ENCODE data around the gene RSAD2.
"Not testable (repeated sequence)": the region's sequence is repeated elsewhere in the genome, so short reads cannot be mapped to it uniquely, and the experiment has no call there.

The RSAD2 gene, protein sequence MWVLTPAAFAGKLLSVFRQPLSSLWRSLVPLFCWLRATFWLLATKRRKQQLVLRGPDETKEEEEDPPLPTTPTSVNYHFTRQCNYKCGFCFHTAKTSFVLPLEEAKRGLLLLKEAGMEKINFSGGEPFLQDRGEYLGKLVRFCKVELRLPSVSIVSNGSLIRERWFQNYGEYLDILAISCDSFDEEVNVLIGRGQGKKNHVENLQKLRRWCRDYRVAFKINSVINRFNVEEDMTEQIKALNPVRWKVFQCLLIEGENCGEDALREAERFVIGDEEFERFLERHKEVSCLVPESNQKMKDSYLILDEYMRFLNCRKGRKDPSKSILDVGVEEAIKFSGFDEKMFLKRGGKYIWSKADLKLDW

DNA sequence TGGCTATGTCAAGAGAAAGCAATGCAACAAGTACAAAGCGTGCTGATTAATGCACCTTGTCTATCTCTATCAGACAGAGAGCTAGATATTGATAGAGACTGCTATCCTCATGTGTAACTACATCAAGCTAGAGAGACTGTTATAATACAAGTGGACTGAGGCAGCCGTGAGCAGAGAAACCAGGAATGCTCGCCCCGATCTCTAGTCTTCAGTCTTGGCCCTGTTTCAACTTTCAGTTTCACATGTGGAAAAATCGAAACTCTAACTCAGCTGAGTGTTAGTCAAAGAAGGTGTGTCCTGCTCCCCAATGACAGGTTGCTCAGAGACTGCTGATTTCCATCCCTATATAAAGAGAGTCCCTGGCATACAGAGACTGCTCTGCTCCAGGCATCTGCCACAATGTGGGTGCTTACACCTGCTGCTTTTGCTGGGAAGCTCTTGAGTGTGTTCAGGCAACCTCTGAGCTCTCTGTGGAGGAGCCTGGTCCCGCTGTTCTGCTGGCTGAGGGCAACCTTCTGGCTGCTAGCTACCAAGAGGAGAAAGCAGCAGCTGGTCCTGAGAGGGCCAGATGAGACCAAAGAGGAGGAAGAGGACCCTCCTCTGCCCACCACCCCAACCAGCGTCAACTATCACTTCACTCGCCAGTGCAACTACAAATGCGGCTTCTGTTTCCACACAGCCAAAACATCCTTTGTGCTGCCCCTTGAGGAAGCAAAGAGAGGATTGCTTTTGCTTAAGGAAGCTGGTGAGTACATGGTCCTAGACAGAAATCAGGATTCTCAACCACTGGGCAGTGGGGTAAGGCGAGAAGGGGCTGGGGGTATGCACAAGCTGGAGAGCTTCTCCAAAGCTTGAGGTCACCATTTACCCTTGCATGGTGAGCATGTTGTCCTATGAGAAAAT is at the start of gene RSAD2:
TSS of gene RSAD2 (plus strand) at position 376 of the 903 bp plus-strand sequence. CDS start at position 400, 24 bp downstream.
- DNase-seq = no peak

DNA sequence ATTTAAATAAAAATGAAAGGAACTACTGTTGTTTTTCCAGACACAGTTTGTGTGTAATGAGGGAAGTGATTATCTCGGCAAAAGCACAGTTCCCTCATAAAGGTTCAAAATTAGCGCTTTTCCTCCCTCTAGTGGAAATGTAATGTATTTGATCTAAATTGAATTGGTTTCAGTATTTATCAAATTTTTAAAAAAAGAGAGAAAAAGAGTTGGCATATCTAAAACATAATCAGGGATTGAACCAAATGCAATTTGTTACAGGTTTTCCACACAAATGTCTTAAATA is 49.3 kb upstream of the RSAD2 start:
- no peak for DNase-seq

DNA sequence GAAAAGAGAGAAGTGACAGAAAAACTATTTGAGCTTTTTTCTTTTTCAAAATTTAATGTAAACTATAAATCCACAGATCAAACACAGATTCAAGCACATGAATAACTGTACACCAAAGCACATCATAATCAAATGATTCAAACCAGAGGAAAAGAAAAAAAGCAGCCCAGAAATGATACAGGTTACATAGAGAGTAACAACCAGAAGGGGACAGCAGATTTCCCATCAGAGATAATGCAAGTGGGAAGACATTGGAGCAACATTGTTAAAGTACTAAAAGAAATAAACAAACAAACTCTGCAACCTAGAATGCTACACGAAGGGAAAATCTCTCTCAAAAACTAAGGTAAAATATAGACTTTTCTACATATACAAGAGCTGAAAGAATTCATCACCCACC is 46.3 kb upstream of the RSAD2 start:
- no peak for DNase-seq

DNA sequence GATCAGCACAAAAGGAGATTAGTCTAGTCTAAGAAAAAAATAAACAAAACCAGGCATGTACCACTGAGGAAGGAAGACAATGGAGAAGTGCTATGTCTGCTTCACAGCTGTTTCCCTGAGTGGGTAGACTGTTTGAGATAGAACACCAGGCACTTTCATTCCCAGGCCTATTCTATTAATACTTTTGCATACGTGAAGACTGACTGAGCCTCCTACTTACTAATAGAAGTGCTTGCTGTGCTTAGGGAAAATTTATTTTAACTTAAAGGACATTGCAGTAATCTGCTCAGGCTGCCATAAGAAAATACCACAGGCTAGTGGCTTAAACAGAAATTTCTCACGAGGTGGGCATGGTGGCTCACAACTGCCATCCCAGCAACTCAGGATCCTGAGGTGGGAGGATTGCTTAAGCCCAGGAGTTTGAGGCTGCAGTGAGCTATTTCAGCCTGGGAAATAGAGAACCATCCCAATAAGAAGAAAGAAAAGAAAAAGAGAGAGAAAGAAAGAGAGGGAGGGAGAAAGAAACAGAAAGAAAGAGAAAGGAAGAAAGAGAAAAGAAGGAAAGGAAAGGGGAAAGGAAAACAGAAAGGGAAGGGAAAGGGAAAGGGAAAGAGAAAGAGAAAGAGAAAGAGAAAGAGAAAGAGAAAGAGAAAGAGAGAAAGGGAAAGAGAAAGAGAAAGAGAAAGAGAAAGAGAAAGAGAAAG is 44.8 kb upstream of the RSAD2 start:
- no peak for DNase-seq

DNA sequence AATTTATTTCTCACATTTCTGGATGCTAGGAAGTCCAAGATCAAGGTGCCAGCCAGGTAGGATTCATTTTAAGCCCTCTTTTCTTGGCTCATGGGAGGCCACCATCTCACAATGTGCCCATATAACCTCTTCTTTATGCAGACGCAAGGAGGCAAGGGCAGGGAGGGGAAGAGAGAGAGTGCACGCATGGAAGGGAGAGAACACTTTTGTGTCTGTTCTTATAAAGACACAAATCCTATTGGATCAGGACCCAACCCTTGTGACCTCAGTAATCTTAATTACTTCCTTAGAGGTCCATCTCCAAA is 44.3 kb upstream of the RSAD2 start:
- no peak for DNase-seq

DNA sequence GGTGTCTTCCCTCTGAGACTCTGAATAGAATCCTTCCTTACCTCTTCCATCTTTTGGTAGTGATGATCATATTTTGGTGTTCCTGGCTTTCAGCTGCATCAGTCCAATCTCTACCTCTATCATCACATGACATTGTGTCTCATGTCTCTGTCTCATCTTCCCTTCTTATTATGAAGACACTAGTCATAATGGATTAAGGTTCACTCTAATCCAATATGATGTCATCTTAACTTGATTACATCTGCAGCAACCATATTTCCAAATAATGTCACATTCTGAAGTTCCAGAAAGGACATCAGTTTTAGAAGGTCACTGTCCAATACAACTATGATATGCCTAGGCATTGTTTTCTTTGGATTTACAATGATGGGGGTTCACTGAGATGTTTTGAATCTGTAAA is 43.4 kb upstream of the RSAD2 start:
- no peak for DNase-seq

DNA sequence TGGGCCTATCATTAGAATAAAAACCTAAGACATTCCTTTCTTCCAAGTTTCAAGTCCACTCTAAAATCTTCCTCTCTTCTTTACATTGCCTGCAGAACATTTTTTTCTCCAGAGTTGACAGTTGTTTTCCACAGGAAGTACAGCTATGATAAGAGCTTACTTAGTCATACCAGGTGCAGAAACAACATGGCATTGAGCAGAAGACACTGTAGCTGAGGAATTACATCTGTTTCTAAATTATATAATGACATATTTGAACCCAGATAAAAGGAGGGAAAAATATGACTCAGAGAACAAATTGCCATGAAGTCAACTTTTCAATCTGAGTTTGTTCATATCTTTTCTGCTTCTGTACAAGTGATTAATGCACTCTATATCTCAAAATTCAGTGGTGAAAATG is 42.1 kb upstream of the RSAD2 start:
- DNase-seq = no peak

DNA sequence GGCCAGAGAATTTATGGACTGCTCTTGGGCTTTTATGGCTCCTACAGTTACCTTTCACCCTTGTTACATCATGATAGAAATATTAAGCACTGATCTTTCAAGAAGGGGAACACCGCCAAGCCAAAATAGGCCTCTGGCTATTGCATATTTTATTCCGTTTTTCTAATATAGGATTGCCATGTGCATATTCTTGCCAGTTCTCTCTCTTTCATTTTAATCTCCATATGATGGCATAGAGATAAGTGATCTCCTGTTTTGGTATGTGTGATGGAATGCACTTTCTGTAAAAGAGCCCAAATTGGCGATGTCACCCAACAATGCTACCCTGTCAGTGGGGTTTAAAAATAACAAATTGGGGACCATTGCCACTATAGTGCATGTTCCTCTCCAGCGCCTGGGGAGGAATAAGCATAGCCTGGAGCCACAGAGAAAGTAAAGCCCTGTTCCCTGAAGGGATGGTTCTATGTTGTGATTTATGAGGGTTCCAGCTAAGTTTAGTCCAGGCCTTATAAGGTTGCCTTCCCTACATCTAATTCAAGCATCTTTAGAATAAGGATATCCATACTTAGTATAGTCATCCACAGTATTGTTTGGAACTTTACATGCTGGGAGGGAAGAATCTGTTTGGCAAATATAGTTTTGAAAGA is 38.8 kb upstream of the RSAD2 start:
- DNase-seq = no peak

DNA sequence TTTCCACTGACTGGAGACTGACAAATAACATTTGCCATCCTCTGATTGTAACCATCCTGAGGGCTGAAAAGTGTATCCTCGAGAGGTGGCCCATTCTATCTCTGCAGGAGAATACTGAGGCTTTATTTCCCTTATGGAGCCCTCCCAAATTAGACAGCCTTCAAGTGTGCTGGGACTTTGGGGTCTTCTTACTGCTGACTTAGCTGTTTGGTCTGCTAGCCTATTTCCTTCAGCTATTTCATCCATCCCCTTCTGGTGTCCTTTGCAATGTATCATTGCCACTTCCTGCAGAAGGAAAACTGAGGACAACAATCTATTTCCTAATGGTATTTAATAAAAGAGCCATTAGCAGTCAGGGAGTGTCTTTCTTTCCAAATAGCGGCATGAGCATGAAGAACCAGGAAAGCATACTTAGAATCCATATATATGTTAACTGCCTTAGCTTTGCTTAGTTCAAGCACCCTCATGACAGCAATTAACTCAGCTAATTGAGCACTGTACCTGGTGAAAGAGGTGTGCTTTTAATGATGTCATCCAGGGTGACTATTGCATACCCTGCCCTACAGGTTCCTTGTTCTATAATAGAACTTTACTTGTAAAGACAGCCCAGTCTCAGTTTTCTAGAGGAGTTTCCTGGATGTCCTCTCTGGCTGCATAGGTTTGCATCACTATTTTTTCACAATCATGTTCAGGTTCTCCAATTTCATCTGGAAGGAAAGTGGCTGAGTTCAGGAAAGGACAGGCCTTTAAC is 35.9 kb upstream of the RSAD2 start:
- DNase-seq = no peak

DNA sequence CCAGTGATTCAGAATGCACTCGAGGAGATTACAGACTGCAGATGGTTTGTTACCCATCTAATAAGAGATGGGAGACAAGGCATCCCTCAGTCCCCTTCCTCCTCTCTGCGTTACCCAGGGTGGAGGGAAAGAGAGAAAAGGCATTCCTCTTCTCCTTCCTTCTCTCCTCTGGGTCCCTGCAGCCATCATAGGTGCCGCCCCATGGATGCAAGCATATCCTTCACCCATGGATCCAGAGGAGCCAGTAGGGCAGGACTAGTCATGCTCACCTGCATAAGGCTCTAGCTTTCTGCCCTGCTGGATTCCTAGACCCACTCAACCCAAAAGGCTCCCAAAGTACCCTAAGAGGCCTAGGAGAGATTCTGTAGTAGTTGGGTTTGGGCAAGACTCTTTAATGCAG is 32.3 kb upstream of the RSAD2 start:
- DNase-seq = no peak

DNA sequence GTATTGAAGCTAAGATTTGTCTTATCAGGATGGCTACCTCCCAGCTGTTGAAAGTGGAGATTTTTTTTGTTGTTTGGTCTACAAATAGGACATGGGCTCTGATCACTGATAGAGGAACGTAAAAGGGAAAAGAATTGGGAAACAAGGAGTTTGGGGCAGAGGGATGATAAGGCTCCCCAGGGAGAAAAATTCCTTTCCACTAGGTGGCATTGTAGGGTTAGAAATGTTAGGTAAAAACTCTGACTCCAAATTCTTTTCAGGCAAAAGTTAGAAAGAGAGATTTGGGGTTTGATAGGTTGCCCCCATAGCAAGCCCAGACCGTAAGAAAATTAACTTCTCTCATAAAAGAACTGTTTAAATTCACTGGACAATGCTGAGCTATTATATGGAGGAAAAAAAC is 31.7 kb upstream of the RSAD2 start:
- DNase-seq = no peak

DNA sequence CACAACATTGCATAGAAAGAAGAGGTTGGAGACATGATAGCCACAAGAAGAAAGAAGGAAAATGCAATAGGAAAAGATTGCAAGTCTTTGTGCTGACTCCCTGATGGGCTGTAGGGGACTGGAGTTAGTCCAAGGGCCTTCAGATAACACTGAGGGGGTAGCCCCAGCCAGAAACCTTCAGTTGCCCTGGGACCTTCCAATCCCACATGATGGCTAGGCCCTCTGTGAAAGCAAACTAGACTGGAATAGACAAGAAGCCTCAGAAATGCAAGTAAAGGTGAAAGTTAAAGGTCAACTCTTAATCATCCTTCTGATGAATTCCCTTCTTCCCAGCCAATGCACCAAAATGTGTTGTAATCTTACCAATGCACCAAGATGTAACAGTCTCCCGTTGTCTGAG is 31.0 kb upstream of the RSAD2 start:
- no peak for DNase-seq

DNA sequence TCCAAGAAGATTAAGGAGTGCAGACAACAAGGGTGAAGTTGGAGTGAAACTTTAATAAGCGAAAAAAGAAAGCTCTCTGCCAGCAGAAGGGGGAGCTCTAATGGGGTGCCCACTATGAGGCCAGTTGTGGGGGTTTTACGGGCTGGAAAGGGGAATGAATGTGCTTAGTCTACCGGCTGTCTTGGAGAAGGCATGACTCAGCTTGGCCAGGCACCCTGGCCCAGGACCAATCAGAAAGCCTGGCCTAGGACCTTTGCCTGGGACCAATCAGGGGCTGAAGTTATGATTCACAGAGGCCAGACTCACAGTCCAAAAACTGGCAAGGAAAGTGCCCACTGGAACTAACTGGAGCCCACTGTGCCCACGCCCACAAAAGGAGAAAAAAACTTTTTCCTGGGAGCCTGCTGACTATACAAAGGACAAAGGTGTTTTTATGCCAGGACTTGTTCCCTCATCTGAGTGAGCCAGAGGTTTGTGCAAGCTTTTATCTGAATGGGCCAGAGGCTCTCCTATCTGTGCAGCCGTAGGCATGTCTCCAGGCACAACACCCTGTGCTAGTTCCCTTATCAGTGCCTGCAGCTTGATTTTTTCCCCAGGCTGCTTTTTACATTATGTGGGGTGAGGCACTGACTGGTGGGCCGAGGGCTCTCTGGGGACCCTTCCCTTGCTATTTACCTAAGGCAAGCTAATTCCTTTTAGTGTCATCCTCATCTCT is 30.5 kb upstream of the RSAD2 start:
- no peak for DNase-seq

DNA sequence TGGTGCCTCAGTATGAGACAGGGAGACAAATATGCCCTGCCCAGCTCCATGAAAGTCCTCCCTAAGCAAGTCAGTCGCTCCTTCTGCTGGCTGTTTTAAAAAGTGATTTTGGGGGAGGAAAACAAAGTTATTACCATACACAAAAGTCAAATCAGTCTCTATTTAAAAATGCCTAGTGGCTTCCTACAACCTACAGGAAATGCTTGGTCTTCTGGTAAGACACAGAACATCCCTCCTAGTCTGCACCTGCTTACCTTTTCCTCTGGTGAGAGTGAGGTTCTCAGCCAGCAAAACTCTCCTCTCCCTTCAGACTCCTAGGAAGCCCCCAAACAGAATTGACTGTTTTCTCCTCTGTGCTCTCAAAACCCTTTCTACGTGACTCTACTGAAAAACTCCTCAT is 25.4 kb upstream of the RSAD2 start:
- DNase-seq = no peak

DNA sequence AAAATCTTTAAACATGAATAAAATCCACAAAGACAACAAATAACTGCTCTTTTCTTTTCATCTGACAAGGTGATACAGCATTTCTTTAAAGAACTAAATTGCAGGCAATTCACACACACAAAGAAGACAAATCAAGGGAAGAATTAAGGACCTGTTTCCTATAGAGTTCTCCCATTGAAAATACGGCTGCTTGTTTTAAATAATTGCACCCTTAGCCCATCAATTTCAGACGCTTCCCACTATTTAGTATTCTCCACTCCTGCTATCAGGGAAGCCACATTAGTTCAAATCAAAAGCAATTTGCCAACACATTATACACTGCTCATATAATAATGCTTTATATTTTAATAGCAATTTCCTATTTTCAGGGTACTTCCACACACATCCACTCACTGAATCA is 23.2 kb upstream of the RSAD2 start:
- no peak for DNase-seq

DNA sequence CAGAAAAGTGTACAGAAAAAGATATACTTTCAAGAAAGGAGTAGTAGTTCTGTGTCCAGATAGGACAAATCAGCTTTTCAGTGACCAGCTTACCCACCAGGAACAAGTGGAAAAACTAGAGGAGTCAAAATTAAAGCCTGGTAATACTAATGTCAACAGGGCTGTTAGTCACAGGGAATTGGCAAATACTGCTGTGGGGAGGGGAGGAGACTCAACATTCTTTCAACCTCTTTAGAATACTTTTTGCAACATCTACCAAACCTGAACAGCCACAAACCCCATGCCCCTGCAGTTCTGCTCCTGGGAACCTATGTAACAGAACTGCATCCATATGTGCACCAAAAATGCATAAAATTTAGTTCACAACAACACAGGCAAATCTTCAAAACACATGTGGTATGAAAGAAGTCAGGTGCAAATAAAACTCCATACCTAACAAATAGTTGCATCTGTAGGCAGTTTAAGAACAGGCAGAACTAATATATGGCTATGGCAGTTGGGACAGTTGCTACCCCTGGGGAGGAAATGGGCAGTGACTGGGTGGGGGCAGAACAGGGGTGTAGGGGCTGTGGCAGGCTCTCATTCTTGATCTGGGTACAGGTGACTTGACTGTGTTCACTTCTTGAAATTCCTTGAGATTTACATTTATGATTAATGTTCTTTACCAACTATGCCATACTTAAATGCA is 21.6 kb upstream of the RSAD2 start:
- DNase-seq = no peak

DNA sequence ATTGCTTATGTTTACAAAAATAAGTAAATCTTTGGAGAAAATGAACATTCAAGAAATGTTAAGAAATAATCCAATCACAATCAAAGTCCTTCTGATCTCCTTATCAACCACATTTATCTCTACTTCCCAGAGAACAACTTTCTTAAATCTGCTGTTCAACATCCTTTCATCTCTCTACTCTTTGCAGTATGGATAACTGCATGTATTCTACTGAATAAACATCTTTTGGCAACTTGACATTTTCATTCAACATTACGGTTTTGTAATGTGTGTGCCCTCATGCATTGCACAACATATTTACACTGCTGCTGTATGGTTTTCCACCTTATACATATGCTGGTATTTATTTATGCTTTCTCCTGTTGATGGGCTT is 21.0 kb upstream of the RSAD2 start:
- DNase-seq = no peak

DNA sequence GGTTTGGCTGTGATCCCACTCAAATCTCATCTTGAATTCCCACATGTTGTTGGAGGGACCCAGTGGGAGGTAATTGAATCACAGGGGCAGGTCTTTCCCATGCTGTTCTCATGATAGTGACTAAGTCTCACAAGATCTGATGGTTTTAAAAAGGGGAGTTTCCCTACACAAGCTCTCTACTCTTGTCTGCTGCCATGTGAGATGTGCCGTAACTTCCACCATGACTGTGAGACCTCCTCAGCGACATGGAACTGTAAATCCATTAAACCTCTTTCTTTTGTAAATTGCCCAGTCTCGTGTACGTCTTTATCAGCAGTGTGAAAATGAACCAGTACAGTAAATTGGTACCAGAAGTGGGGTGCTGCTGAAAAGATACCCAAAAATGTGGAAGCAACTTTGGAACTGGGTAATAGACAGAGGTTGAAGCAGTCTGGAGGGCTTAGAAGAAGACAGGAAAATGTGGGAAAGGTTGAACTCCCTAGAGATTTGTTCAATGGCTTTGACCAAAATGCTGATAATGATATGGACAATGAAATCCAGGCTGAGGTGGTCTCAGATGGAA is 19.0 kb upstream of the RSAD2 start:
- not testable (repeated sequence) for DNase-seq

DNA sequence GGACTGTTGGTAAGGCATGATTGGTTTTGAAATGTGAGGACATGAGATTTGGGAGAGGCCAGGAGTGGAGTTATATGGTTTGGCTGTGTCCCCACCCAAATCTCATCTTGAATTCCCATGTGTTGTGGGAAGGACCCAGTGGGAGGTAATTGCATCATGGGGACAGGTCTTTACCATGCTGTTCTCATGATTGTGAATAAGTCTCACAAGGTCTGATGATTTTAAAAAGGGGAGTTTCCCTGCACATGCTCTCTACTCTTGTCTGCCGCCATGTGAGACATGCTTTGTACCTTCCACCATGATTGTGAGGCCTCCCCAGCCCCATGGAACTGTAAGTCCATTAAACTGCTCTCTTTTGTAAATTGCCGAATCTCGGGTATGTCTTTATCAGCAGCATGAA is 17.3 kb upstream of the RSAD2 start:
- no peak for DNase-seq

DNA sequence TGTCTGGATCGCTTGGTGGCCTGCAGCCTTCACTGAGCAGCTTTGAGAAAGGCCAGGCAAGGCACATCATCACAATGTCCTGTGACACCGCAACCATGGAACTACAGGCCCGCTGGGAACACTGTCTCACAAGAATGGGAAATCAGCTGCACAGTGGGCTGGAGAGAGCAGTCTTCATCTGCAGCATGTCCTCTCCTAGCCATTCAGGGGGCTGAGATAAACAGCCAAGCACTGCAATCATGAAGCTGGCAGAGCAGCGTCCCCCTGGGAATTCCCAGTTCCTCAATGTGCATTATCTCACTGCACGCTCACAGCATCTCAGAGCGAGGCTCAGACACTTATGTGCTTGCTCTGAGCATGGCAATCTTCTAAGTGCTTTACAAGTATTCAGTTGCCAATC is 13.8 kb upstream of the RSAD2 start:
- peak; percentile 21 for DNase-seq

DNA sequence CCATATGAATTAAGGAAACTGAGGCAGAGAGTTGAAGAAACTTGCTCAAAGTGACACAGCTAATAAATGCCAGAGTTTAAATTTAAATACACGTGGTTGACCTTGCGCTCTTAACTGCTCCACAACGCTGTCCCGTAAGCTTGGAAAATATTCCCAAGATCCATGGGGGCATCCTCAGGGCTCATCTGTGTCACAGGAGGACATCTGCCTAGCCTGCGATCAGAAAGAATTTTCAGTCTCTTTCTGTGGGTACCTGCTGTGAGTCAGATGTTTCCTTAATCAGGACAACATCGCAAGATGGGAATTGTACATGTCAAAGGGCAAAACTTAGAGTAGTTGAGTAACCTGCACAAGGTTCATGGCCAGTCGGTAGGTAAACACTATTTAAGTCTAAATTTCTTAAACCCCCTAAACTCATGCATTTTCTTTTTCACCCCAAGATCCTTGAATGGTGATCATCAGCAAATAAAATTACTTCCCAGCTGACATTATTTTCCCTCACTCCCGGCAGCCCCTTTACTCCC is 13.3 kb upstream of the RSAD2 start:
- no peak for DNase-seq
